ENCODE data around the gene NLGN4Y.
"Not testable (repeated sequence)": the region's sequence is repeated elsewhere in the genome, so short reads cannot be mapped to it uniquely, and the experiment has no call there.

The NLGN4Y gene

DNA sequence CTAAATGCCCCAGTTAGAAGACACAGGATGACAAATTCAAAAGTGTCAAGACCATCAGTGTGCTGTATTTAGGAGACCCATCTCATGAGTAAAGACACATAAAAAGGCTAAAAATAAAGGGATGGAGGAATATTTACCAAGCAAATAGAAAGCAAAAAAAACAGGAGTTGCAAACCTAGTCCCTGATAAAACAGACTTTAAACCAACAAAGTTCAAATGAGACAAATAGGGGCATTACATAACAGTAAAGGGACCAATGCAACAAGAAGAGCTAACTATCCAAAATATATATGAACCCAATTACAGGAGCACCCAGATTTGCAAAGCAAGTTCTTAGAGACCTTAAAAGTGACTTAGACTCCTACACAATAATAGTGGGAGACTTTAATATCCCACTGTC, 336.1 kb downstream of the NLGN4Y start:
- DNase-seq = no peak

DNA sequence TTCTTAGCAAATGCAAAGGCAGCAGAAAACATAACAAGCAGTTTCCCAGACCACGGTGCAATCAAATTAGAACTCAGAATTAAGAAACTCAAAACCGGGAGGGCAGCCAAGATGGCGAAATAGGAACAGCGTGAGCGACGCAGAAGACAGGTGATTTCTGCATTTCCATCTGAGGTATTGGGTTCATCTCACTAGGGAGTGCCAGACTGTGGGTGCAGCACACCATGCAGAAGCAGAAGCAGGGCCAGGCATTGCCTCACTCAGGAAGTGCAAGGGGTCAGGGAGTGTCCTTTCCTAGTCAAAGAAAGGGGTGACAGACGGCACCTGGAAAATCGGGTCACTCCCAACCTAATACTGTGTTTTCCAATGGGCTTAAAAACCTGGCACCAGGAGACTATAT, 336.7 kb downstream of the NLGN4Y start:
- not testable (repeated sequence) for DNase-seq

DNA sequence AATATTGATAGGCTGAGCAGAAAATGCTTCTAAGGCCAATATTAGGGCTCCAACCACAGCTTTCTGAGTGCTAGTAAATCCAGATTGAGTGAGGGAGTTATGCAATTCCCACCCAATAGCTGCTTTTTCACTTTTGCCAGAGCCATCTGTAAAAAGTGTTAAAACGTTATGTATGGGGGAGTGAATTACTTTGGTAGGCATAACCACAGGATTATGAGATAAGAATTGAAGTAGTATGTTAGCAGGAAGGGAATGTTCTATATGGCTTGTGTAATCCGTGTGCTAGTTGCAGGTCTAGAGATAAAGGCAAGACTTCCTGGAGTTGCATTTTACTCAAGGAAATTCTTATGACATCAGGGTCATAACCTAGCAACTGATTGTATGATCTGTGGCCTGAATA, 347.6 kb downstream of the NLGN4Y start:
- DNase-seq = no peak

Measured in NCI-H69 (cell line).